Keratinocyte (primary cell): ENCODE measurements around the gene KDM1B.

ENCODE experiments used
- EZH2 ChIP-seq: IDR thresholded peaks from one replicate; pipeline ENCODE4 v1.6.1; 2012; ENCODE audit warnings: inconsistent platforms, mild to moderate bottlenecking, low read length, moderate library complexity
- TF ChIP-seq, protein P1 (sequence below), 3 experiments: IDR thresholded peaks in 1 of 3; conservative IDR thresholded peaks in 1 of 3; optimal IDR thresholded peaks in 1 of 3; 2 replicates in 2 of 3; 3 replicates in 1 of 3; pipeline versions ENCODE3 to v1.5.1; 2011; ENCODE audit warnings: low read length in 3 of 3, mild to moderate bottlenecking in 3 of 3, moderate library complexity in 2 of 3, control low read depth in 1 of 3, inconsistent platforms in 1 of 3; ENCODE audit not compliant: insufficient read depth in 2 of 3; ENCODE audit errors: extremely low read depth in 1 of 3

DNA sequence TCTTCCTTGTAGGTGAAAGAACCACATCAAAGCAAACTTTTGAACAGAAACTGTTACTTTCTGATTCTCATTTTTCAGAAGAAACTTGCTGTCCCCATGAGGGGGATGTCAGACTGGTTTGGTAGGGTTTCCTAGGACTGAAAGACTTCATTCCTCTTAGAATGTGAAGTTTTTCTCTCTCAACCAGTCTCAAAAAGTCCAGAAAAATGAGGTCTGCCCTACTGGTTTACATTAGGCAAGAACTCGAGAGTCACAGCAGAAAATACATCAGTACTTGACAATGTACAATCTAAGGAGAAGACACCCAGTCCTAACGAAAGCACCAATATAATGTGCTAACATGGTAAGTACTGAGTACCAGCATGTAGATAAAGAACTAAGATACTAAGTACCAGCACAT, 20.1 kb upstream of the KDM1B start:
- TF ChIP-seq, protein P1, sequence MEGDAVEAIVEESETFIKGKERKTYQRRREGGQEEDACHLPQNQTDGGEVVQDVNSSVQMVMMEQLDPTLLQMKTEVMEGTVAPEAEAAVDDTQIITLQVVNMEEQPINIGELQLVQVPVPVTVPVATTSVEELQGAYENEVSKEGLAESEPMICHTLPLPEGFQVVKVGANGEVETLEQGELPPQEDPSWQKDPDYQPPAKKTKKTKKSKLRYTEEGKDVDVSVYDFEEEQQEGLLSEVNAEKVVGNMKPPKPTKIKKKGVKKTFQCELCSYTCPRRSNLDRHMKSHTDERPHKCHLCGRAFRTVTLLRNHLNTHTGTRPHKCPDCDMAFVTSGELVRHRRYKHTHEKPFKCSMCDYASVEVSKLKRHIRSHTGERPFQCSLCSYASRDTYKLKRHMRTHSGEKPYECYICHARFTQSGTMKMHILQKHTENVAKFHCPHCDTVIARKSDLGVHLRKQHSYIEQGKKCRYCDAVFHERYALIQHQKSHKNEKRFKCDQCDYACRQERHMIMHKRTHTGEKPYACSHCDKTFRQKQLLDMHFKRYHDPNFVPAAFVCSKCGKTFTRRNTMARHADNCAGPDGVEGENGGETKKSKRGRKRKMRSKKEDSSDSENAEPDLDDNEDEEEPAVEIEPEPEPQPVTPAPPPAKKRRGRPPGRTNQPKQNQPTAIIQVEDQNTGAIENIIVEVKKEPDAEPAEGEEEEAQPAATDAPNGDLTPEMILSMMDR (optimal IDR thresholded peaks at IDR 0.05 in 1 of 3, IDR thresholded peaks at IDR 0.05 in 1 of 3, conservative IDR thresholded peaks at IDR 0.05 in 1 of 3; ENCODE audit: extremely low read depth in 1 of 3, insufficient read depth in 2 of 3, low read length in 3 of 3) = no peak
- no peak for TF ChIP-seq EZH2
